OCI-LY3 (cell line): Measurements from ENCODE around the gene AOC3.

ENCODE experiments used
- EZH2phosphoT487 ChIP-seq: fragments of 200-600 bp; shearing (Covaris generic); IDR thresholded peaks from 2 replicates; pipeline ENCODE4 v1.6.1; 2018; ENCODE audit warnings: antibody characterized with exemption, mixed run types, low read depth
- TF ChIP-seq, protein P1 (sequence below): fragments of 200-600, 300-600 bp; sonication (generic); IDR thresholded peaks from 2 replicates; pipeline ENCODE4 v1.5.1; 2014; ENCODE audit warnings: antibody characterized with exemption, low read length, low read depth

DNA sequence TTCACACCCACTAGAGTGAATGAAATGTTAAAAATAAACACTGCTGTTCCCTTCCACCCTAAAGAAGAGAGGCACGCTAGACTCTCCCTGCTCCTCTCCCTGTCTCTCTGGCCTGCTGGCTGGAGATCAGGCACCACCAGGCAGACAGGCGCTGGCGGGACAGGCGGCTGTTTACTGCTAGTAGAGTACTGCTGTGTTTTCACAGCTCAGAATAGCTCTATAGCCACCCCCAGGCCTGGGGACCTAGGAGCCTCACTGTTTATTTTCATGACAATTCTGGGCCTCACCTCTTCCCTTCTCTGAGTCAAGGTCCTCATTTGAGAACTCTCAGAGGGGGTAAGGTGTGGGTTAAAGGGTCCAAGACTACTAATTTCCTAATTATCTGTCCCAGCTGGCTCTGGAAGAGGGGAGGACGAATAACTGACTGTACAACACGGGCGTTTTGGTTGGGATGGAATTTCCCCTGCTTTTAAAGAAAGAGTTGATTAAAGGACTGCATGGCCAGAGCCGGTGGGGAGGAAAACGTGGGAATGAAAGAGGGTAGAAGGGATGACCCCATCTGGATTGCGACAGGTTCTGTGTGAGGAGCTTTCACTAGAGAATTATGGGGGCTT lies 40.6 kb downstream of the AOC3 start:
- TF ChIP-seq, protein P1, sequence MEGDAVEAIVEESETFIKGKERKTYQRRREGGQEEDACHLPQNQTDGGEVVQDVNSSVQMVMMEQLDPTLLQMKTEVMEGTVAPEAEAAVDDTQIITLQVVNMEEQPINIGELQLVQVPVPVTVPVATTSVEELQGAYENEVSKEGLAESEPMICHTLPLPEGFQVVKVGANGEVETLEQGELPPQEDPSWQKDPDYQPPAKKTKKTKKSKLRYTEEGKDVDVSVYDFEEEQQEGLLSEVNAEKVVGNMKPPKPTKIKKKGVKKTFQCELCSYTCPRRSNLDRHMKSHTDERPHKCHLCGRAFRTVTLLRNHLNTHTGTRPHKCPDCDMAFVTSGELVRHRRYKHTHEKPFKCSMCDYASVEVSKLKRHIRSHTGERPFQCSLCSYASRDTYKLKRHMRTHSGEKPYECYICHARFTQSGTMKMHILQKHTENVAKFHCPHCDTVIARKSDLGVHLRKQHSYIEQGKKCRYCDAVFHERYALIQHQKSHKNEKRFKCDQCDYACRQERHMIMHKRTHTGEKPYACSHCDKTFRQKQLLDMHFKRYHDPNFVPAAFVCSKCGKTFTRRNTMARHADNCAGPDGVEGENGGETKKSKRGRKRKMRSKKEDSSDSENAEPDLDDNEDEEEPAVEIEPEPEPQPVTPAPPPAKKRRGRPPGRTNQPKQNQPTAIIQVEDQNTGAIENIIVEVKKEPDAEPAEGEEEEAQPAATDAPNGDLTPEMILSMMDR: no peak
- TF ChIP-seq EZH2phosphoT487: no peak
